ENCODE results near the gene NCEH1. TPM values are rescaled to one million over a fixed set of nuclear protein-coding genes. Genes with fewer than 3 reads are reported as not detected.

NCEH1 gene
- total RNA-seq, 4 donors from 2014 or later: 4.5 to 9.3 (median 6.1) TPM

DNA sequence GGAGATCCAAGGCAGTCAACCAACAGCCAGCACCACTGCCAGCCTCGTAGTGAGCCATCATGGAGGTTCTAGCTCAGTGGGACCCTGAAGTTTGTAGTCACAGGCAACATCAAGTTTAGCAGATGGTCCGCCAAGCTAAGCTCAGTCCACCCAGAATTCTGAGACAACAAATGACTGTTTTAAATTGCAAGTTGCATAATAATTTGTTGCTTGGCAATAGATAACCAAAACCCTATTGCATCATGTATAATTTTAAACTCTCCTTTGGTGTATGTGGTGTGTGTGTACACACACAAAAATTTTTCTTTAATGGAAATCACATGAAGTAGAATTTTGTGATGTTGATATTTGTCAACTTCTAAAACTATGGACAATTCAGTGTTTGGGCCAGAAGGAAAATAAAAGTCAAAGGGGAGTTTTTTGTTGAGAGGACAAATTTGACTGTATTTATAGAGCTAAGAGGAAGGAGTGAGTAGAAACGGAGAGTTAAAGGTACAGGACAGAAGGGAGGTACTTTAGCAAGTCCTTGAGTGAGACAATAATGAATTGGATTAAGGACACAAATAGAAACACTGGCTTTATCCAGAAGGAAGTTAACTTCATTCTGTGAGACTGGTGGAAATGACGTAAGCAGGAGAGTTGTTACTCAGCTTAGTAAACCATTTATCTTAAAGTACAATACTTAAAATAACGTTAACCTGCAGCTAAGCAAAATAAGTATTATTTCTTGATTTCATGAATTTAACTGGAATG is 83.6 kb downstream of the NCEH1 start:
- Histone ChIP-seq H3K27me3 (no peaks in the 10 kb centered on the region), H3K27ac (peak overlapping the region in 3 of 4 donors; percentile 1 to 34 (median 7)), H3K4me1 (peaks cover 0 to 26% (median 3%) of the 10 kb centered on the region in 3 donors), H3K4me3 (no peak overlapping the region), H3K36me3 (no peaks in the 10 kb centered on the region), H3K9me3 (no peaks in the 10 kb centered on the region)
- TF ChIP-seq, protein P1, sequence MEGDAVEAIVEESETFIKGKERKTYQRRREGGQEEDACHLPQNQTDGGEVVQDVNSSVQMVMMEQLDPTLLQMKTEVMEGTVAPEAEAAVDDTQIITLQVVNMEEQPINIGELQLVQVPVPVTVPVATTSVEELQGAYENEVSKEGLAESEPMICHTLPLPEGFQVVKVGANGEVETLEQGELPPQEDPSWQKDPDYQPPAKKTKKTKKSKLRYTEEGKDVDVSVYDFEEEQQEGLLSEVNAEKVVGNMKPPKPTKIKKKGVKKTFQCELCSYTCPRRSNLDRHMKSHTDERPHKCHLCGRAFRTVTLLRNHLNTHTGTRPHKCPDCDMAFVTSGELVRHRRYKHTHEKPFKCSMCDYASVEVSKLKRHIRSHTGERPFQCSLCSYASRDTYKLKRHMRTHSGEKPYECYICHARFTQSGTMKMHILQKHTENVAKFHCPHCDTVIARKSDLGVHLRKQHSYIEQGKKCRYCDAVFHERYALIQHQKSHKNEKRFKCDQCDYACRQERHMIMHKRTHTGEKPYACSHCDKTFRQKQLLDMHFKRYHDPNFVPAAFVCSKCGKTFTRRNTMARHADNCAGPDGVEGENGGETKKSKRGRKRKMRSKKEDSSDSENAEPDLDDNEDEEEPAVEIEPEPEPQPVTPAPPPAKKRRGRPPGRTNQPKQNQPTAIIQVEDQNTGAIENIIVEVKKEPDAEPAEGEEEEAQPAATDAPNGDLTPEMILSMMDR (IDR thresholded peaks at IDR 0.05): no peak
- TF ChIP-seq EP300 (IDR thresholded peaks at IDR 0.05): no peak
- no peak for TF ChIP-seq POLR2AphosphoS5 (IDR thresholded peaks at IDR 0.05)
- TF ChIP-seq POLR2A (IDR thresholded peaks at IDR 0.05): no peak
- peak; percentile 64 for ATAC-seq
- 35 to 49% methylated on average over 4 to 5 of the region's 5 CpGs for WGBS, 2 donors (ENCODE audit: low coverage in 1 of 2)

DNA sequence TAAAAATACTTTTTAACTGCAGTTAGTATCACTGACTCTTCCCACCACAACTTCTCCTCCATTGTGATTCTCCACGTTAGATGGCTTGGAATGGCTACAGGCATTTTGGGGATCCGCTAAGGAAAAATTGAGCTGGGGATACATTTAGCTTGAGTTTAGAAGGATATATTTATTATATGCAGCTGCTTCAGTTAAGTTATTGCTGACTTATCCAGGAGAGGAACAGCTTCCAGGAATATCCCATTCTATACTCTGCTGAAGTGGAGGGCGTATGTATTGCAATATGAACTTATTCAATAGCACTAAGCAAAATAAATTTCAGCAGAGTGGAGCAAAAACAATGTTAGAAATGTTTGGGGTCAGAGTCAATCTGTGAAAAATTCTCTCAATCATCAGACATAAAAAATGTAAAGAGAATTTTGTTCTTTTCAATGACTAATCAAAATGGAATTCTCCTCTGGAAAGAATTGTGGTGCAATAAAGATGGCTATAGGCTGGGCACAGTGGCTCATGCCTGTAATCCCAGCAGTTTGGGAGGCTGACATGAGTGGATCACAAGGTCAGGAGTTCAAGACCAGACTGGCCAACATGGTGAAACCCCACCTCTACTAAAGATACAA is 84.7 kb downstream of the NCEH1 start:
- 61% methylated on average over 3 of the region's 3 CpGs for WGBS, 2 donors (ENCODE audit: low coverage in 1 of 2)
- H3K9me3 ChIP-seq: no peaks in the 10 kb centered on the region
- TF ChIP-seq, protein P1 (IDR thresholded peaks at IDR 0.05): no peak
- TF ChIP-seq EP300 (IDR thresholded peaks at IDR 0.05) (no peak), POLR2A (IDR thresholded peaks at IDR 0.05) (no peak), POLR2AphosphoS5 (IDR thresholded peaks at IDR 0.05) (no peak)
- H3K27me3 ChIP-seq: no peaks in the 10 kb centered on the region
- no peak overlapping the region for H3K27ac ChIP-seq
- H3K4me1 ChIP-seq: peaks cover 0 to 25% (median 3%) of the 10 kb centered on the region in 3 donors
- no peak for ATAC-seq
- H3K4me3 ChIP-seq: no peak overlapping the region
- H3K36me3 ChIP-seq: no peaks in the 10 kb centered on the region

DNA sequence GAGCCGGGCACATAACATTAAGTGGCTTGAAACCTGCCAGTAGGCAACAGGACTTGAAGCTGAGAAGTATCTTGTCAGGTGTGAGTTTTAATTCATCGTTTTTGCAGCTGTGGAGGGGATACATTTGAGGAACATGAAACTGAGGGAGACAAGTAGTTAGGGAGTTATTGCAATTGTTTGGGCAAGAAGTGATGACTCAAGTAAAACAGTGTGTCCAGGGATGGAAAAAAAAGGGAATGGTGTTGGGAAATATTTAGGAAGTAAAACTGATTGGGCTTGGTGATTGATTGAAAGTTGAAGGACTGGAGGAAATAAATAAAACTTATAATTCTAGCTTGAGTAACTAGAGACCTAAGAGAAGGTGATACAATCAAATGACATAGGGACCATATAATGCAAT is 85.5 kb downstream of the NCEH1 start:
- WGBS, 2 donors (ENCODE audit: low coverage in 1 of 2): 82 to 94% methylated on average over 2 of the region's 2 CpGs
- ATAC-seq: no peak
- H3K9me3 ChIP-seq: no peaks in the 10 kb centered on the region

DNA sequence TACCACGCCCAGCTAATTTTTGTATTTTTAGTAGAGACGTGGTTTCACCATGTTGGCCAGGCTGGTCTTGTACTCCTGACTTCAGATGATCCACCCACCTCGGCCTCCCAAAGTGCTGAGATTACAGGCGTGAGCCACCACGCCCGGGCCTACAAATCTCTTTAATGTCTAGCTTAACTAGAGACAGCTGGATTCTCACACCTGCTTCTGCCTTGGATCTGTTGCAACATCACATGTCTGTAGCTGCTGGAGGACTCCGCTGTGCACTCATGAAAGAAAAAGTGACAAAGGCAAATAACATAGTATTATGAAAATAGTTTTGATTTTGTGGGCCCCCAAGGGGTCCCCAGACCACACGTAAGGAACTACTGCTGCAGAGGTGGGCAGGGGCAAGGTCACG is 85.9 kb downstream of the NCEH1 start:
- no peak for TF ChIP-seq POLR2AphosphoS5 (IDR thresholded peaks at IDR 0.05)
- no peak for TF ChIP-seq EP300 (IDR thresholded peaks at IDR 0.05)
- no peak for TF ChIP-seq POLR2A (IDR thresholded peaks at IDR 0.05)
- TF ChIP-seq, protein P1 (IDR thresholded peaks at IDR 0.05): no peak
- ATAC-seq: no peak
- Histone ChIP-seq H3K36me3 (no peaks in the 10 kb centered on the region), H3K27ac (no peak overlapping the region), H3K27me3 (no peaks in the 10 kb centered on the region), H3K4me3 (no peak overlapping the region), H3K4me1 (peaks cover 0 to 14% (median 3%) of the 10 kb centered on the region in 3 donors), H3K9me3 (no peaks in the 10 kb centered on the region)
- WGBS, 2 donors (ENCODE audit: low coverage in 1 of 2): 90 to 92% methylated on average over 3 to 9 of the region's 9 CpGs

More for the DNA sequence above, 85.5 kb downstream of the NCEH1 start:
- no peaks in the 10 kb centered on the region for H3K27me3 ChIP-seq
- H3K4me1 ChIP-seq: peaks cover 0 to 18% (median 3%) of the 10 kb centered on the region in 3 donors
- H3K4me3 ChIP-seq: no peak overlapping the region
- TF ChIP-seq POLR2A (IDR thresholded peaks at IDR 0.05): no peak
- TF ChIP-seq EP300 (IDR thresholded peaks at IDR 0.05): no peak
- no peak for TF ChIP-seq POLR2AphosphoS5 (IDR thresholded peaks at IDR 0.05)
- TF ChIP-seq, protein P1 (IDR thresholded peaks at IDR 0.05): no peak
- no peaks in the 10 kb centered on the region for H3K36me3 ChIP-seq
- H3K27ac ChIP-seq: no peak overlapping the region
